ENCODE data around the gene CATSPERE.

Gene CATSPERE, protein sequence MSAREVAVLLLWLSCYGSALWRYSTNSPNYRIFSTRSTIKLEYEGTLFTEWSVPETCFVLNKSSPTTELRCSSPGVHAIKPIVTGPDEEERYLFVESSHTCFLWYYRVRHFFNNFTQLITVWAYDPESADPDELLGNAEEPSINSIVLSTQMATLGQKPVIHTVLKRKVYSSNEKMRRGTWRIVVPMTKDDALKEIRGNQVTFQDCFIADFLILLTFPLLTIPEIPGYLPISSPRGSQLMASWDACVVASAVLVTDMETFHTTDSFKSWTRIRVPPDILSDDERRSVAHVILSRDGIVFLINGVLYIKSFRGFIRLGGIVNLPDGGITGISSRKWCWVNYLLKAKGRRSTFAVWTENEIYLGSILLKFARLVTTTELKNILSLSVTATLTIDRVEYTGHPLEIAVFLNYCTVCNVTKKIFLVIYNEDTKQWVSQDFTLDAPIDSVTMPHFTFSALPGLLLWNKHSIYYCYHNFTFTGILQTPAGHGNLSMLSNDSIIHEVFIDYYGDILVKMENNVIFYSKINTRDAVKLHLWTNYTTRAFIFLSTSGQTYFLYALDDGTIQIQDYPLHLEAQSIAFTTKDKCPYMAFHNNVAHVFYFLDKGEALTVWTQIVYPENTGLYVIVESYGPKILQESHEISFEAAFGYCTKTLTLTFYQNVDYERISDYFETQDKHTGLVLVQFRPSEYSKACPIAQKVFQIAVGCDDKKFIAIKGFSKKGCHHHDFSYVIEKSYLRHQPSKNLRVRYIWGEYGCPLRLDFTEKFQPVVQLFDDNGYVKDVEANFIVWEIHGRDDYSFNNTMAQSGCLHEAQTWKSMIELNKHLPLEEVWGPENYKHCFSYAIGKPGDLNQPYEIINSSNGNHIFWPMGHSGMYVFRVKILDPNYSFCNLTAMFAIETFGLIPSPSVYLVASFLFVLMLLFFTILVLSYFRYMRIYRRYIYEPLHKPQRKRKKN

GRCh38 chr1:244461245-244462071 lies at the start of gene CATSPERE:
TSS of gene CATSPERE (plus strand) at chr1:244461273. CDS start at chr1:244461430, 157 bp downstream.
- no peaks in the 10 kb centered on the region for H3K27me3 Mint-ChIP-seq (ENCODE audit: low read depth)
- H3K36me3 Mint-ChIP-seq (ENCODE audit: low read depth) = peaks cover 11% of the 10 kb centered on the region
- H3K9me3 Mint-ChIP-seq = peaks cover 9% of the 10 kb centered on the region
- H3K4me3 Mint-ChIP-seq = peak within 1 kb of the TSS; percentile 77
- peaks cover 9% of the 10 kb centered on the region for H3K4me1 Mint-ChIP-seq (ENCODE audit: low read depth)
- peak within 1 kb of the TSS; percentile 92 for H3K27ac Mint-ChIP-seq

GRCh38 chr1:244412176-244412575 lies 48.9 kb upstream of the CATSPERE start:
- peaks cover 11% of the 10 kb centered on the region for H3K4me1 Mint-ChIP-seq (ENCODE audit: low read depth)
- H3K4me3 Mint-ChIP-seq = no peak overlapping the region
- H3K36me3 Mint-ChIP-seq (ENCODE audit: low read depth) = peaks cover 57% of the 10 kb centered on the region
- no peaks in the 10 kb centered on the region for H3K27me3 Mint-ChIP-seq (ENCODE audit: low read depth)
- H3K27ac Mint-ChIP-seq = no peak overlapping the region
- no peaks in the 10 kb centered on the region for H3K9me3 Mint-ChIP-seq

GRCh38 chr1:244413736-244414135 lies 47.3 kb upstream of the CATSPERE start:
- peaks cover 59% of the 10 kb centered on the region for H3K36me3 Mint-ChIP-seq (ENCODE audit: low read depth)
- H3K9me3 Mint-ChIP-seq = no peaks in the 10 kb centered on the region
- peaks cover 11% of the 10 kb centered on the region for H3K4me1 Mint-ChIP-seq (ENCODE audit: low read depth)
- no peaks in the 10 kb centered on the region for H3K27me3 Mint-ChIP-seq (ENCODE audit: low read depth)
- no peak overlapping the region for H3K4me3 Mint-ChIP-seq
- H3K27ac Mint-ChIP-seq = no peak overlapping the region

DNA sequence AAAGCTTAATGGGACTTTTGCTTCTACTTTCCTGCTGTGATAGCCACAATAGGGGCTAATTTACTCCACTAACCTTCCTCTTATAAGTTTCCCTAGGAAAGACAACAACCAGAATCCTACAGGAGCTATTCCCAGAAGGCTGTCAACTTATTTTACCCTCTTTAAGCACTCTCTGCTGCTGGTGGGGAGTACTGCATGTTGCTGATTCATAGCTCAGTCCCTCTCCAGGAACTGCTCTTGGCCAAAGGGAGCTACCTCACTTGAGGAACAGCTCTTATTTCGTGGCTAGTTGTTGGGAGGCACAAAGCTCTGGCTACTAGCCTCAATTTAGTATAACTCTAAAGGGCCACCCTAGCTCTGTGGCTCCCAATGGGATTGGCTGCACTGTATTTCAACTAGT lies 46.5 kb upstream of the CATSPERE start:
- Mint-ChIP-seq H3K9me3 (no peaks in the 10 kb centered on the region), H3K4me1 (ENCODE audit: low read depth) (peaks cover 13% of the 10 kb centered on the region), H3K27ac (no peak overlapping the region), H3K36me3 (ENCODE audit: low read depth) (peaks cover 57% of the 10 kb centered on the region), H3K27me3 (ENCODE audit: low read depth) (no peaks in the 10 kb centered on the region), H3K4me3 (no peak overlapping the region)

DNA sequence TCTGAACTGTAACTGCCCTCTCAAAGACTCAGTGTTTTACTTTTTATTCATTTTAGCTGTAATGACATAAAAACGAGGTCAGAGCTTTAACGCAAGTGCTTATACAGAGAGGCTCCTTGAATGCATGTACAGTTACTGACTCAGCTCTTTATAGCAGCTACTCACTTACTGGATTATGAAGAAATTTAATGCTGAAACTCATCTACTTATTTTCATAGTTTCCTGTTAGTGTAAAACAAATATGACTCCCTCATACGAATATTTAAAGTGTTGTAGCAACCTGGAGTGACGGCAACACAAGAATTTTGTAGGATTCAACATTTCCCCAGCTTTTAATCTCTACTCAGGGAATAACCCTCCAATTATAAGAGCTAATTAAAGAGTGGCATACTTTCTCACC lies 42.0 kb upstream of the CATSPERE start:
- Mint-ChIP-seq H3K27ac (no peak overlapping the region), H3K4me1 (ENCODE audit: low read depth) (peaks cover 6% of the 10 kb centered on the region), H3K36me3 (ENCODE audit: low read depth) (peaks cover 46% of the 10 kb centered on the region)

DNA sequence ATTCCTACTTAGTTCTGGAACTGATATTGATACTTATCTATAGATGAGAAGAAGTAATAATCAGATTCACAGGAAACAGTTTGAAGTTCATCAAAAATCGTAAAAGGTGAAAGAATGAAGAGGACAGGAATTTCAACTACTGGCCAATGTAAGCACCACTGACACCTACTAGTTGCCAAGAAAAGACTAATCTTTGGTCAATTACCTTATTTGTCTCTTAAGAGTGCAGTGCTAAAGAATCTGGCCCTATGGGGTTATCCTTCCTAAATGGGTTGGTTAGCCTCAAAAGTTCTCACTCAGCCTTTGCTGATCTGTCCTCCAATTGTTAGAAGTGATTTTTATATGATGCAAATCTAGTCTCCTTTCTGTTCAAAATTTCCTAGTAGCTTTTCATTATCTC lies 38.9 kb upstream of the CATSPERE start:
- Mint-ChIP-seq H3K27ac (no peak overlapping the region), H3K4me1 (ENCODE audit: low read depth) (peaks cover 10% of the 10 kb centered on the region), H3K36me3 (ENCODE audit: low read depth) (peaks cover 40% of the 10 kb centered on the region), H3K4me3 (no peak overlapping the region), H3K27me3 (ENCODE audit: low read depth) (no peaks in the 10 kb centered on the region), H3K9me3 (no peaks in the 10 kb centered on the region)

More for the DNA sequence above, 42.0 kb upstream of the CATSPERE start:
- Mint-ChIP-seq H3K9me3 (no peaks in the 10 kb centered on the region), H3K27me3 (ENCODE audit: low read depth) (no peaks in the 10 kb centered on the region), H3K4me3 (no peak overlapping the region)

- Mint-ChIP-seq H3K4me3 (no peak overlapping the region), H3K27ac (no peak overlapping the region), H3K27me3 (ENCODE audit: low read depth) (no peaks in the 10 kb centered on the region), H3K9me3 (no peaks in the 10 kb centered on the region), H3K36me3 (ENCODE audit: low read depth) (peaks cover 28% of the 10 kb centered on the region), H3K4me1 (ENCODE audit: low read depth) (peaks cover 13% of the 10 kb centered on the region)
Observed at GRCh38 chr1:244424649-244425334, 36.3 kb upstream of the CATSPERE start.

- H3K4me1 Mint-ChIP-seq (ENCODE audit: low read depth) = peaks cover 11% of the 10 kb centered on the region
- H3K27me3 Mint-ChIP-seq (ENCODE audit: low read depth) = no peaks in the 10 kb centered on the region
- no peak overlapping the region for H3K4me3 Mint-ChIP-seq
- no peaks in the 10 kb centered on the region for H3K9me3 Mint-ChIP-seq
- H3K36me3 Mint-ChIP-seq (ENCODE audit: low read depth) = peaks cover 27% of the 10 kb centered on the region
- H3K27ac Mint-ChIP-seq = no peak overlapping the region
Observed at GRCh38 chr1:244427647-244428046, 33.4 kb upstream of the CATSPERE start.

DNA sequence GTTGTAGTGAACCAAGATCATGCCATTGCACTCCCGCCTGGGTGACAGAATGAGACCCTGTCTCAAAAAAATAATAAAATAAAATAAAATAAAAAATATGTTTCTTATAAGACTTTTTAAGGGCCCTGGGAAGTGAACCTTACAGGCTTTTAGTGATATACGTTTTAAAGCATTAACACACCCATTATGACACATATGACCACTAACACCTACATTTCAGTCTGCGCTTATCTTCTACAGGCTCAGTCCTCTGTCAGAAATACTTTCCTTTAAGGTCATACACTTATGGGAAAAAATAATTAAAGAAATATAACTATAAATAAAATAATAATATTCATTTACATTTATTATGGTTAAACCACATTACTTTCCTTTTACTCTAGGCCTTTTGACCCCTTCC lies 31.3 kb upstream of the CATSPERE start:
- Mint-ChIP-seq H3K36me3 (ENCODE audit: low read depth) (peaks cover 24% of the 10 kb centered on the region), H3K4me1 (ENCODE audit: low read depth) (peaks cover 13% of the 10 kb centered on the region), H3K27me3 (ENCODE audit: low read depth) (no peaks in the 10 kb centered on the region), H3K27ac (no peak overlapping the region), H3K4me3 (no peak overlapping the region), H3K9me3 (no peaks in the 10 kb centered on the region)

- no peak overlapping the region for H3K27ac Mint-ChIP-seq
Observed at GRCh38 chr1:244431166-244431565, 29.9 kb upstream of the CATSPERE start.

GRCh38 chr1:244435562-244436205 lies 25.4 kb upstream of the CATSPERE start:
- H3K27ac Mint-ChIP-seq = peak overlapping the region; percentile 75
- peak overlapping the region; percentile 43 for H3K4me3 Mint-ChIP-seq
- H3K36me3 Mint-ChIP-seq (ENCODE audit: low read depth) = peaks cover 21% of the 10 kb centered on the region
- no peaks in the 10 kb centered on the region for H3K9me3 Mint-ChIP-seq
- H3K4me1 Mint-ChIP-seq (ENCODE audit: low read depth) = peaks cover 19% of the 10 kb centered on the region
- H3K27me3 Mint-ChIP-seq (ENCODE audit: low read depth) = no peaks in the 10 kb centered on the region

More at GRCh38 chr1:244431166-244431565, 29.9 kb upstream of the CATSPERE start:
- Mint-ChIP-seq H3K4me3 (no peak overlapping the region), H3K9me3 (no peaks in the 10 kb centered on the region), H3K27me3 (ENCODE audit: low read depth) (no peaks in the 10 kb centered on the region), H3K4me1 (ENCODE audit: low read depth) (peaks cover 18% of the 10 kb centered on the region), H3K36me3 (ENCODE audit: low read depth) (peaks cover 26% of the 10 kb centered on the region)

GRCh38 chr1:244436336-244437085 lies 24.6 kb upstream of the CATSPERE start:
- peaks cover 19% of the 10 kb centered on the region for H3K4me1 Mint-ChIP-seq (ENCODE audit: low read depth)
- no peak overlapping the region for H3K27ac Mint-ChIP-seq
- peaks cover 21% of the 10 kb centered on the region for H3K36me3 Mint-ChIP-seq (ENCODE audit: low read depth)
- no peaks in the 10 kb centered on the region for H3K9me3 Mint-ChIP-seq
- no peak overlapping the region for H3K4me3 Mint-ChIP-seq
- no peaks in the 10 kb centered on the region for H3K27me3 Mint-ChIP-seq (ENCODE audit: low read depth)

- no peak overlapping the region for H3K27ac Mint-ChIP-seq
- H3K4me3 Mint-ChIP-seq = no peak overlapping the region
- H3K36me3 Mint-ChIP-seq (ENCODE audit: low read depth) = peaks cover 19% of the 10 kb centered on the region
- H3K4me1 Mint-ChIP-seq (ENCODE audit: low read depth) = peaks cover 19% of the 10 kb centered on the region
- no peaks in the 10 kb centered on the region for H3K27me3 Mint-ChIP-seq (ENCODE audit: low read depth)
- H3K9me3 Mint-ChIP-seq = no peaks in the 10 kb centered on the region
Observed at GRCh38 chr1:244437086-244437468, 24.0 kb upstream of the CATSPERE start.

Data from T-helper 1 cell treated with Interleukin-12 subunit alpha and Interleukin-12 subunit beta and Interleukin-4 antibody, amounts not matched to agents 30 μg/mL and 1 μg/mL, for 36 hours (primary cell).